ENCODE results near the gene ACTA2. TPM values are rescaled to one million over a fixed set of nuclear protein-coding genes. Genes with fewer than 3 reads are reported as not detected.

The ACTA2 gene
- total RNA-seq, 1 donor from 2014 or later, result 19.0 TPM

GRCh38 chr10:88901206-88901983 is 51.2 kb downstream of the ACTA2 start:
- H3K27me3 ChIP-seq, result no peaks in the 10 kb centered on the region
- H3K27ac ChIP-seq, result no peak overlapping the region
- no peaks in the 10 kb centered on the region for H3K9me3 ChIP-seq (ENCODE audit: low read depth)
- peaks cover 2% of the 10 kb centered on the region for H3K36me3 Mint-ChIP-seq
- H3K9me3 Mint-ChIP-seq, result no peaks in the 10 kb centered on the region
- H2AFZ ChIP-seq (replicated peaks), result no peak overlapping the region
- peaks cover 10% of the 10 kb centered on the region for H3K27me3 Mint-ChIP-seq (ENCODE audit: insufficient read depth, low read depth)
- no peak overlapping the region for H3K9ac ChIP-seq
- no peaks in the 10 kb centered on the region for H4K20me1 ChIP-seq (ENCODE audit: low read depth)
- H3F3A ChIP-seq (ENCODE audit: low read depth), result no peaks in the 10 kb centered on the region
- H3K4me3 Mint-ChIP-seq, result no peak overlapping the region
- no peaks in the 10 kb centered on the region for H3K36me3 ChIP-seq
- peaks cover 4% of the 10 kb centered on the region for H3K4me1 Mint-ChIP-seq
- no peak overlapping the region for H3K4me2 ChIP-seq
- no peak overlapping the region for H3K27ac Mint-ChIP-seq
- H3K79me2 ChIP-seq (ENCODE audit: low read depth), result no peaks in the 10 kb centered on the region
- H3K4me1 ChIP-seq, result peaks cover 7% of the 10 kb centered on the region
- TF ChIP-seq EZH2 (IDR thresholded peaks at IDR 0.05) (no peak), EZH2phosphoT487 (IDR thresholded peaks at IDR 0.05) (no peak), CTCF (IDR thresholded peaks at IDR 0.05) (no peak)
- no peak for DNase-seq (ENCODE audit: low spot score)
- H3K4me3 ChIP-seq, result no peak overlapping the region

GRCh38 chr10:88899886-88900285 is 52.7 kb downstream of the ACTA2 start:
- Mint-ChIP-seq H3K4me3 (no peak overlapping the region), H3K4me1 (peaks cover 4% of the 10 kb centered on the region), H3K36me3 (peaks cover 2% of the 10 kb centered on the region), H3K27me3 (ENCODE audit: insufficient read depth, low read depth) (peaks cover 10% of the 10 kb centered on the region), H3K9me3 (no peaks in the 10 kb centered on the region), H3K27ac (no peak overlapping the region)
- Histone ChIP-seq H3K9me3 (ENCODE audit: low read depth) (no peaks in the 10 kb centered on the region), H3F3A (ENCODE audit: low read depth) (no peaks in the 10 kb centered on the region), H4K20me1 (ENCODE audit: low read depth) (no peaks in the 10 kb centered on the region), H3K27me3 (no peaks in the 10 kb centered on the region), H3K4me1 (peaks cover 7% of the 10 kb centered on the region), H3K4me2 (no peak overlapping the region), H3K27ac (no peak overlapping the region), H3K4me3 (no peak overlapping the region), H3K79me2 (ENCODE audit: low read depth) (no peaks in the 10 kb centered on the region), H3K36me3 (no peaks in the 10 kb centered on the region), H3K9ac (no peak overlapping the region), H2AFZ (replicated peaks) (no peak overlapping the region)
- no peak for DNase-seq (ENCODE audit: low spot score)
- TF ChIP-seq EZH2phosphoT487 (IDR thresholded peaks at IDR 0.05) (no peak), EZH2 (IDR thresholded peaks at IDR 0.05) (no peak), CTCF (IDR thresholded peaks at IDR 0.05) (no peak)

GRCh38 chr10:88898727-88899126 is 53.8 kb downstream of the ACTA2 start:
- TF ChIP-seq CTCF (IDR thresholded peaks at IDR 0.05), result no peak
- TF ChIP-seq EZH2 (IDR thresholded peaks at IDR 0.05), result no peak
- TF ChIP-seq EZH2phosphoT487 (IDR thresholded peaks at IDR 0.05), result no peak
- H3F3A ChIP-seq (ENCODE audit: low read depth), result no peaks in the 10 kb centered on the region
- no peak overlapping the region for H2AFZ ChIP-seq (replicated peaks)
- no peak for DNase-seq (ENCODE audit: low spot score)
- peaks cover 2% of the 10 kb centered on the region for H3K36me3 Mint-ChIP-seq
- H3K4me2 ChIP-seq, result no peak overlapping the region
- no peaks in the 10 kb centered on the region for H3K9me3 Mint-ChIP-seq
- no peaks in the 10 kb centered on the region for H3K36me3 ChIP-seq
- H3K9me3 ChIP-seq (ENCODE audit: low read depth), result no peaks in the 10 kb centered on the region
- H3K4me3 ChIP-seq, result no peak overlapping the region
- peaks cover 7% of the 10 kb centered on the region for H3K4me1 ChIP-seq
- H3K27ac ChIP-seq, result no peak overlapping the region
- peaks cover 4% of the 10 kb centered on the region for H3K4me1 Mint-ChIP-seq
- no peak overlapping the region for H3K9ac ChIP-seq
- no peaks in the 10 kb centered on the region for H3K27me3 ChIP-seq
- no peaks in the 10 kb centered on the region for H3K79me2 ChIP-seq (ENCODE audit: low read depth)
- no peak overlapping the region for H3K4me3 Mint-ChIP-seq
- no peaks in the 10 kb centered on the region for H4K20me1 ChIP-seq (ENCODE audit: low read depth)
- H3K27ac Mint-ChIP-seq, result no peak overlapping the region
- H3K27me3 Mint-ChIP-seq (ENCODE audit: insufficient read depth, low read depth), result peaks cover 5% of the 10 kb centered on the region
